Ishikawa (cell line): ENCODE data around the gene KPNA1.

Experiments
- CEBPB ChIP-seq: IDR thresholded peaks from 2 replicates; pipeline ENCODE4 v1.6.1; 2012
- EGR1 ChIP-seq: IDR thresholded peaks from 2 replicates; pipeline ENCODE4 v1.6.1; 2012
- RAD21 ChIP-seq: IDR thresholded peaks from 2 replicates; pipeline ENCODE4 v1.6.1; 2012; ENCODE audit warnings: low read depth
- ZBTB7A ChIP-seq: IDR thresholded peaks from 2 replicates; pipeline ENCODE4 v1.6.1; 2012; ENCODE audit warnings: low read depth
- TF ChIP-seq, protein P1 (sequence below): IDR thresholded peaks from 2 replicates; pipeline ENCODE4 v1.6.1; 2012

DNA sequence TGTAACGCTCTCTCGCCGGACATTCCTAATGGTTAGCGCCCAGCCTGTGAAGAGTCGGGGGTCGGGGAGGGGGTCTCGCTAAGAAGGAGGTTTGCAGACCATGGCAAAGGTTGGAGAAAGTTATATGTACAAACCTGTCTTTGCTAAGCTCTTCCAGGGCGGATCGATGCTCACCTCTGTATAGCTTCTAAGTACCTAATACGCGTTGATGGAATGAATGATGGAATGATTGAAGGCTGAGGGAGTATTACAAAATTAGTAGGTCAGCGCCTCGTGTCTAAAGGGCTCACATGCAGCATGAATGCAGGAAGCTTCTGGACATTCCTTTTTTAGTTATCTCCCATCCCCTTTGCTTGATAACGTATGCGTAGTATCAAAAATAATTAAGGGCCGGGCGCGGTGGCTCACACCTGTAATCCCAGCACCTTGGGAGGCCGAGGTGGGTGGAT lies 305 bp upstream of the KPNA1 start:
- TF ChIP-seq, protein P1, sequence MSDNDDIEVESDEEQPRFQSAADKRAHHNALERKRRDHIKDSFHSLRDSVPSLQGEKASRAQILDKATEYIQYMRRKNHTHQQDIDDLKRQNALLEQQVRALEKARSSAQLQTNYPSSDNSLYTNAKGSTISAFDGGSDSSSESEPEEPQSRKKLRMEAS = no peak
- TF ChIP-seq ZBTB7A (peak; percentile 97), RAD21 (no peak), CEBPB (no peak), EGR1 (no peak)
